Glutamatergic neuron (in vitro differentiated cells): ENCODE measurements around the gene FYCO1. TPM values are rescaled to one million over a fixed set of nuclear protein-coding genes. Genes with fewer than 3 reads are reported as not detected.
"Not testable (repeated sequence)": the region's sequence is repeated elsewhere in the genome, so short reads cannot be mapped to it uniquely, and the experiment has no call there.

Experiments used
- DNase-seq: peaks from one replicate; pipeline ENCODE4 v3.0.0; 2022
- H3K27ac Mint-ChIP-seq: one replicate; pipeline ENCODE4 v1.8.0; 2020; ENCODE audit warnings: mild to moderate bottlenecking, mixed read lengths, inconsistent platforms; ENCODE audit not compliant: unreplicated experiment
- H3K27me3 Mint-ChIP-seq: one replicate; pipeline ENCODE4 v1.8.0; 2020; ENCODE audit warnings: mild to moderate bottlenecking, moderate library complexity, mixed read lengths, inconsistent platforms; ENCODE audit not compliant: unreplicated experiment
- H3K36me3 Mint-ChIP-seq: one replicate; pipeline ENCODE4 v1.8.0; 2020; ENCODE audit warnings: mild to moderate bottlenecking, mixed read lengths, inconsistent platforms; ENCODE audit not compliant: unreplicated experiment
- H3K4me1 Mint-ChIP-seq: one replicate; pipeline ENCODE4 v1.8.0; 2020; ENCODE audit warnings: mild to moderate bottlenecking, low read depth, mixed read lengths, inconsistent platforms; ENCODE audit not compliant: unreplicated experiment
- H3K4me3 Mint-ChIP-seq: one replicate; pipeline ENCODE4 v1.8.0; 2020; ENCODE audit warnings: mild to moderate bottlenecking, mixed read lengths, inconsistent platforms; ENCODE audit not compliant: unreplicated experiment
- H3K9me3 Mint-ChIP-seq: one replicate; pipeline ENCODE4 v1.8.0; 2020; ENCODE audit warnings: mild to moderate bottlenecking, moderate library complexity, mixed read lengths, inconsistent platforms; ENCODE audit not compliant: unreplicated experiment
- CTCF ChIP-seq: fragments of 200-600 bp; sonication (generic); IDR thresholded peaks from one replicate; pipeline ENCODE4 v1.5.0; 2021; ENCODE audit not compliant: partially characterized antibody, unreplicated experiment
- total RNA-seq: library from RNA; stranded (reverse); fragmentation: NEBNext Ultra II Directional; extraction: Animal tissue kit (Norgen Biotek cat#: 25700); gene quantifications from one replicate; pipeline ENCODE4 v1.2.1, GENCODE V29; 2021; ENCODE audit not compliant: unreplicated experiment

The FYCO1 gene
- total RNA-seq, 1 donor from 2014 or later, result 3.8 TPM

- H3K27me3 Mint-ChIP-seq, result no peaks in the 10 kb centered on the region
- no peaks in the 10 kb centered on the region for H3K9me3 Mint-ChIP-seq
- no peak for TF ChIP-seq CTCF
- no peaks in the 10 kb centered on the region for H3K36me3 Mint-ChIP-seq
- no peak for DNase-seq
- peaks cover 11% of the 10 kb centered on the region for H3K4me1 Mint-ChIP-seq
- no peak overlapping the region for H3K27ac Mint-ChIP-seq
- H3K4me3 Mint-ChIP-seq, result no peak overlapping the region
Measured at GRCh38 chr3:46008058-46008457, 12.4 kb upstream of the FYCO1 start.

GRCh38 chr3:46007280-46007679 lies 11.7 kb upstream of the FYCO1 start:
- no peak overlapping the region for H3K4me3 Mint-ChIP-seq
- H3K27ac Mint-ChIP-seq, result no peak overlapping the region
- peaks cover 11% of the 10 kb centered on the region for H3K4me1 Mint-ChIP-seq
- no peaks in the 10 kb centered on the region for H3K36me3 Mint-ChIP-seq
- TF ChIP-seq CTCF, result no peak
- no peaks in the 10 kb centered on the region for H3K27me3 Mint-ChIP-seq
- no peak for DNase-seq
- H3K9me3 Mint-ChIP-seq, result no peaks in the 10 kb centered on the region

- no peak for DNase-seq
- Mint-ChIP-seq H3K27ac (no peak overlapping the region), H3K4me3 (no peak overlapping the region), H3K27me3 (no peaks in the 10 kb centered on the region), H3K4me1 (peaks cover 11% of the 10 kb centered on the region), H3K9me3 (no peaks in the 10 kb centered on the region), H3K36me3 (no peaks in the 10 kb centered on the region)
- TF ChIP-seq CTCF, result no peak
Measured at GRCh38 chr3:46006238-46007032, 10.8 kb upstream of the FYCO1 start.

- H3K4me3 Mint-ChIP-seq, result not testable (repeated sequence)
Measured at GRCh38 chr3:46003706-46004105, 8.1 kb upstream of the FYCO1 start.

GRCh38 chr3:46001178-46001577 lies 5.6 kb upstream of the FYCO1 start:
- Mint-ChIP-seq H3K36me3 (no peaks in the 10 kb centered on the region), H3K4me3 (no peak overlapping the region), H3K27me3 (peaks cover 1% of the 10 kb centered on the region), H3K4me1 (peaks cover 10% of the 10 kb centered on the region), H3K9me3 (no peaks in the 10 kb centered on the region), H3K27ac (no peak overlapping the region)
- no peak for DNase-seq
- no peak for TF ChIP-seq CTCF

More at GRCh38 chr3:46003706-46004105, 8.1 kb upstream of the FYCO1 start:
- not testable (repeated sequence) for H3K27me3 Mint-ChIP-seq, DNase-seq, H3K9me3 Mint-ChIP-seq, H3K36me3 Mint-ChIP-seq, H3K27ac Mint-ChIP-seq
- peaks cover 11% of the 10 kb centered on the region for H3K4me1 Mint-ChIP-seq
